ENCODE measurements around the gene TADA3. TPM values are rescaled to one million over a fixed set of nuclear protein-coding genes. Genes with fewer than 3 reads are reported as not detected.

Gene TADA3
- total RNA-seq, 1 experiment from 2014 or later, result 49.0 TPM

DNA sequence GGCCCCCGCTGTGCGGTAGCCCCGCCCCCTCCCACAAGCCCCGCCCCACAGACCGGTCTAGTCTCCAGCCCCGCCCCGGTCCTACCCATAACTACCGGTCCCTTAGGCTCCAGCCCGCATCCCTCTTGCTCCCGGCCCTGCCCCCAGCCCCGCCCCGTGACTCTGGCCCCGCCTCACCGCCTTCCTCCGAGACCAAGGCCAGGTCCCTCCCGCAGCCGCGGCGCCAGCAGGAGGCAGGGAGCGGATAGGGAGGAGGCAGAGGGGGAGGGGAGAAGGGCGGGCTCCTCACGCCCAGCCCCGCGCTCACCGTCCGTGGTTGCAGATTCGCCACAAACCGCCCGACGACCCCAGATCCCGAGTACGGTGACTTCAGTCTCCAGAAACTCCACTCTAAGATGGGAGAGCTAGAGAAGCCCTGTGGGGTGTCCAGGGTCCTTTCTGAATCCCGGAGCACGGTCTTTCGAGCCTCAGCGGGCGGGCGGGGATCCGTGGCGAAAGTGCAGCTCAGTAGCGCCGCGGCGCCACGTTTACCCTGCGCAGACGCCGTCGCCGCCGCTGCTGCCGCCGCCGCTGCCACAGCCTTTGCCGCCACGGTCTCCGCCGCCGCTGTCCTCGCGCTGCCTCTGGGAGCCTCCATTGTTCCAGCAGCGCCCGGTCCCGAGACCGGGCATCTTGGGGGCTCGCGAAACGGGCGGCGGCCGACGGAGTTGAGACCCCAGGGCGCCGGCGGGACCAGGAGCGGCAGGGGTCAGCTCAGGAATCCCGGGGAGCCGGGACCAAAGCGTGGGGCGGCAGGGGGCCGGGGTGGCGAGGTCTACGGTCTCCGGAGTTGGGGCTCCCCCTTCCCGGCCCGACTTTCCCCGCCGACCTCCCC is 60.8 kb downstream of the TADA3 start, which contains the start of gene BRPF1 (continued):
- TF ChIP-seq, protein P1, sequence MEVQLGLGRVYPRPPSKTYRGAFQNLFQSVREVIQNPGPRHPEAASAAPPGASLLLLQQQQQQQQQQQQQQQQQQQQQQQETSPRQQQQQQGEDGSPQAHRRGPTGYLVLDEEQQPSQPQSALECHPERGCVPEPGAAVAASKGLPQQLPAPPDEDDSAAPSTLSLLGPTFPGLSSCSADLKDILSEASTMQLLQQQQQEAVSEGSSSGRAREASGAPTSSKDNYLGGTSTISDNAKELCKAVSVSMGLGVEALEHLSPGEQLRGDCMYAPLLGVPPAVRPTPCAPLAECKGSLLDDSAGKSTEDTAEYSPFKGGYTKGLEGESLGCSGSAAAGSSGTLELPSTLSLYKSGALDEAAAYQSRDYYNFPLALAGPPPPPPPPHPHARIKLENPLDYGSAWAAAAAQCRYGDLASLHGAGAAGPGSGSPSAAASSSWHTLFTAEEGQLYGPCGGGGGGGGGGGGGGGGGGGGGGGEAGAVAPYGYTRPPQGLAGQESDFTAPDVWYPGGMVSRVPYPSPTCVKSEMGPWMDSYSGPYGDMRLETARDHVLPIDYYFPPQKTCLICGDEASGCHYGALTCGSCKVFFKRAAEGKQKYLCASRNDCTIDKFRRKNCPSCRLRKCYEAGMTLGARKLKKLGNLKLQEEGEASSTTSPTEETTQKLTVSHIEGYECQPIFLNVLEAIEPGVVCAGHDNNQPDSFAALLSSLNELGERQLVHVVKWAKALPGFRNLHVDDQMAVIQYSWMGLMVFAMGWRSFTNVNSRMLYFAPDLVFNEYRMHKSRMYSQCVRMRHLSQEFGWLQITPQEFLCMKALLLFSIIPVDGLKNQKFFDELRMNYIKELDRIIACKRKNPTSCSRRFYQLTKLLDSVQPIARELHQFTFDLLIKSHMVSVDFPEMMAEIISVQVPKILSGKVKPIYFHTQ (CRISPR knock-in tag; IDR thresholded peaks at IDR 0.05), result no peak
- TF ChIP-seq, protein P2, sequence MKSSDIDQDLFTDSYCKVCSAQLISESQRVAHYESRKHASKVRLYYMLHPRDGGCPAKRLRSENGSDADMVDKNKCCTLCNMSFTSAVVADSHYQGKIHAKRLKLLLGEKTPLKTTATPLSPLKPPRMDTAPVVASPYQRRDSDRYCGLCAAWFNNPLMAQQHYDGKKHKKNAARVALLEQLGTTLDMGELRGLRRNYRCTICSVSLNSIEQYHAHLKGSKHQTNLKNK (CRISPR knock-in tag; IDR thresholded peaks at IDR 0.05), result no peak
- TF ChIP-seq, protein P3, sequence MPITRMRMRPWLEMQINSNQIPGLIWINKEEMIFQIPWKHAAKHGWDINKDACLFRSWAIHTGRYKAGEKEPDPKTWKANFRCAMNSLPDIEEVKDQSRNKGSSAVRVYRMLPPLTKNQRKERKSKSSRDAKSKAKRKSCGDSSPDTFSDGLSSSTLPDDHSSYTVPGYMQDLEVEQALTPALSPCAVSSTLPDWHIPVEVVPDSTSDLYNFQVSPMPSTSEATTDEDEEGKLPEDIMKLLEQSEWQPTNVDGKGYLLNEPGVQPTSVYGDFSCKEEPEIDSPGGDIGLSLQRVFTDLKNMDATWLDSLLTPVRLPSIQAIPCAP (CRISPR knock-in tag; IDR thresholded peaks at IDR 0.05), result no peak
- TF ChIP-seq SP1 (CRISPR knock-in tag; conservative IDR thresholded peaks at IDR 0.05) (peak; percentile 84), TEAD4 (CRISPR knock-in tag; IDR thresholded peaks at IDR 0.05) (no peak), NR1H2 (CRISPR knock-in tag; IDR thresholded peaks at IDR 0.05) (no peak), ATF1 (CRISPR knock-in tag; IDR thresholded peaks at IDR 0.05) (no peak), CREB1 (CRISPR knock-in tag; IDR thresholded peaks at IDR 0.05) (no peak), NFE2L1 (CRISPR knock-in tag; IDR thresholded peaks at IDR 0.05) (no peak), MXD4 (CRISPR knock-in tag; IDR thresholded peaks at IDR 0.05; ENCODE audit: borderline replicate concordance) (no peak), FOXJ3 (CRISPR knock-in tag; IDR thresholded peaks at IDR 0.05; ENCODE audit: borderline replicate concordance) (no peak), ZNF317 (CRISPR knock-in tag; IDR thresholded peaks at IDR 0.05; ENCODE audit: borderline replicate concordance, low read depth) (0 out of 2 replicates have a peak, but pooled peaks have one; percentile 16), MYBL2 (CRISPR knock-in tag; IDR thresholded peaks at IDR 0.05) (no peak), TCF7 (CRISPR knock-in tag; IDR thresholded peaks at IDR 0.05; ENCODE audit: low read depth) (no peak), IRF2 (CRISPR knock-in tag; IDR thresholded peaks at IDR 0.05; ENCODE audit: borderline replicate concordance, low read depth) (no peak), JAZF1 (CRISPR knock-in tag; IDR thresholded peaks at IDR 0.05) (no peak)
- TF ChIP-seq, protein P4, sequence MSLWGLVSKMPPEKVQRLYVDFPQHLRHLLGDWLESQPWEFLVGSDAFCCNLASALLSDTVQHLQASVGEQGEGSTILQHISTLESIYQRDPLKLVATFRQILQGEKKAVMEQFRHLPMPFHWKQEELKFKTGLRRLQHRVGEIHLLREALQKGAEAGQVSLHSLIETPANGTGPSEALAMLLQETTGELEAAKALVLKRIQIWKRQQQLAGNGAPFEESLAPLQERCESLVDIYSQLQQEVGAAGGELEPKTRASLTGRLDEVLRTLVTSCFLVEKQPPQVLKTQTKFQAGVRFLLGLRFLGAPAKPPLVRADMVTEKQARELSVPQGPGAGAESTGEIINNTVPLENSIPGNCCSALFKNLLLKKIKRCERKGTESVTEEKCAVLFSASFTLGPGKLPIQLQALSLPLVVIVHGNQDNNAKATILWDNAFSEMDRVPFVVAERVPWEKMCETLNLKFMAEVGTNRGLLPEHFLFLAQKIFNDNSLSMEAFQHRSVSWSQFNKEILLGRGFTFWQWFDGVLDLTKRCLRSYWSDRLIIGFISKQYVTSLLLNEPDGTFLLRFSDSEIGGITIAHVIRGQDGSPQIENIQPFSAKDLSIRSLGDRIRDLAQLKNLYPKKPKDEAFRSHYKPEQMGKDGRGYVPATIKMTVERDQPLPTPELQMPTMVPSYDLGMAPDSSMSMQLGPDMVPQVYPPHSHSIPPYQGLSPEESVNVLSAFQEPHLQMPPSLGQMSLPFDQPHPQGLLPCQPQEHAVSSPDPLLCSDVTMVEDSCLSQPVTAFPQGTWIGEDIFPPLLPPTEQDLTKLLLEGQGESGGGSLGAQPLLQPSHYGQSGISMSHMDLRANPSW (CRISPR knock-in tag; conservative IDR thresholded peaks at IDR 0.05; ENCODE audit: low read depth), result no peak
- TF ChIP-seq, protein P5, sequence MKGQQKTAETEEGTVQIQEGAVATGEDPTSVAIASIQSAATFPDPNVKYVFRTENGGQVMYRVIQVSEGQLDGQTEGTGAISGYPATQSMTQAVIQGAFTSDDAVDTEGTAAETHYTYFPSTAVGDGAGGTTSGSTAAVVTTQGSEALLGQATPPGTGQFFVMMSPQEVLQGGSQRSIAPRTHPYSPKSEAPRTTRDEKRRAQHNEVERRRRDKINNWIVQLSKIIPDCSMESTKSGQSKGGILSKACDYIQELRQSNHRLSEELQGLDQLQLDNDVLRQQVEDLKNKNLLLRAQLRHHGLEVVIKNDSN (CRISPR knock-in tag; IDR thresholded peaks at IDR 0.05), result no peak
- TF ChIP-seq, protein P6, sequence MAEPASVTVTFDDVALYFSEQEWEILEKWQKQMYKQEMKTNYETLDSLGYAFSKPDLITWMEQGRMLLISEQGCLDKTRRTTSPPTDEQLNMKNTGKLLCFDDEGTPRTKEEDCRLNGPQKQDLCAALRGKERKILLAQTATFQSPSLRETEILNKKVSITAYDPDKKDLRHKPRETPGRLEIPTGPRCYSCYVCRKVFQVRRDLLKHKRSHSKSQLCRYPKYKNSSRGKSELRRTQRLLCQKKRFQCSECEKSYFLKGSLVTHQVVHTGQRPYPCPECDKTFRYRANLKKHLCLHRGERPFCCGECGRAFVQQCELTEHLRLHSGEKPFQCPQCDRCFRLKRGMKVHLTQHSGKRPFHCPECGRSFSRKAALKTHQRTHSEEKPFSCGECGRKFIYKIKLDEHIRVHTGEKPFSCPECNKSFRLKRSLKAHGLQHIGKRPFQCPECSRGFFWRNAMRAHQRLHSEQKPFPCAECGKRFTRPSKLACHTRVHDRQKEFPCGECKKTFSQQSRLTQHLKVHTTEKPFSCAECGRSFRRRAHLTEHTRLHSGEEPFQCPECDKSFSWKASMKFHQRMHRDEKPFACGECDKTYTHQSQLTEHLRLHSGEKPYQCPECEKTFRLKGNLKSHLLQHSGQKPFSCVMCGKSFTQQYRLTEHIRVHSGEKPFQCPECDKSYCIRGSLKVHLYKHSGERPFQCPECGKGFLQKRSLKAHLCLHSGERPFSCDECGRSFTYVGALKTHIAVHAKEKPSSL (CRISPR knock-in tag; conservative IDR thresholded peaks at IDR 0.05), result no peak
- TF ChIP-seq, protein P7, sequence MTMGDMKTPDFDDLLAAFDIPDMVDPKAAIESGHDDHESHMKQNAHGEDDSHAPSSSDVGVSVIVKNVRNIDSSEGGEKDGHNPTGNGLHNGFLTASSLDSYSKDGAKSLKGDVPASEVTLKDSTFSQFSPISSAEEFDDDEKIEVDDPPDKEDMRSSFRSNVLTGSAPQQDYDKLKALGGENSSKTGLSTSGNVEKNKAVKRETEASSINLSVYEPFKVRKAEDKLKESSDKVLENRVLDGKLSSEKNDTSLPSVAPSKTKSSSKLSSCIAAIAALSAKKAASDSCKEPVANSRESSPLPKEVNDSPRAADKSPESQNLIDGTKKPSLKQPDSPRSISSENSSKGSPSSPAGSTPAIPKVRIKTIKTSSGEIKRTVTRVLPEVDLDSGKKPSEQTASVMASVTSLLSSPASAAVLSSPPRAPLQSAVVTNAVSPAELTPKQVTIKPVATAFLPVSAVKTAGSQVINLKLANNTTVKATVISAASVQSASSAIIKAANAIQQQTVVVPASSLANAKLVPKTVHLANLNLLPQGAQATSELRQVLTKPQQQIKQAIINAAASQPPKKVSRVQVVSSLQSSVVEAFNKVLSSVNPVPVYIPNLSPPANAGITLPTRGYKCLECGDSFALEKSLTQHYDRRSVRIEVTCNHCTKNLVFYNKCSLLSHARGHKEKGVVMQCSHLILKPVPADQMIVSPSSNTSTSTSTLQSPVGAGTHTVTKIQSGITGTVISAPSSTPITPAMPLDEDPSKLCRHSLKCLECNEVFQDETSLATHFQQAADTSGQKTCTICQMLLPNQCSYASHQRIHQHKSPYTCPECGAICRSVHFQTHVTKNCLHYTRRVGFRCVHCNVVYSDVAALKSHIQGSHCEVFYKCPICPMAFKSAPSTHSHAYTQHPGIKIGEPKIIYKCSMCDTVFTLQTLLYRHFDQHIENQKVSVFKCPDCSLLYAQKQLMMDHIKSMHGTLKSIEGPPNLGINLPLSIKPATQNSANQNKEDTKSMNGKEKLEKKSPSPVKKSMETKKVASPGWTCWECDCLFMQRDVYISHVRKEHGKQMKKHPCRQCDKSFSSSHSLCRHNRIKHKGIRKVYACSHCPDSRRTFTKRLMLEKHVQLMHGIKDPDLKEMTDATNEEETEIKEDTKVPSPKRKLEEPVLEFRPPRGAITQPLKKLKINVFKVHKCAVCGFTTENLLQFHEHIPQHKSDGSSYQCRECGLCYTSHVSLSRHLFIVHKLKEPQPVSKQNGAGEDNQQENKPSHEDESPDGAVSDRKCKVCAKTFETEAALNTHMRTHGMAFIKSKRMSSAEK (CRISPR knock-in tag; IDR thresholded peaks at IDR 0.05; ENCODE audit: borderline replicate concordance), result no peak
- TF ChIP-seq, protein P8, sequence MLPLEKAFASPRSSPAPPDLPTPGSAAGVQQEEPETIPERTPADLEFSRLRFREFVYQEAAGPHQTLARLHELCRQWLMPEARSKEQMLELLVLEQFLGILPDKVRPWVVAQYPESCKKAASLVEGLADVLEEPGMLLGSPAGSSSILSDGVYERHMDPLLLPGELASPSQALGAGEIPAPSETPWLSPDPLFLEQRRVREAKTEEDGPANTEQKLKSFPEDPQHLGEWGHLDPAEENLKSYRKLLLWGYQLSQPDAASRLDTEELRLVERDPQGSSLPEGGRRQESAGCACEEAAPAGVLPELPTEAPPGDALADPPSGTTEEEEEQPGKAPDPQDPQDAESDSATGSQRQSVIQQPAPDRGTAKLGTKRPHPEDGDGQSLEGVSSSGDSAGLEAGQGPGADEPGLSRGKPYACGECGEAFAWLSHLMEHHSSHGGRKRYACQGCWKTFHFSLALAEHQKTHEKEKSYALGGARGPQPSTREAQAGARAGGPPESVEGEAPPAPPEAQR (CRISPR knock-in tag; IDR thresholded peaks at IDR 0.05), result no peak
- TF ChIP-seq, protein P9, sequence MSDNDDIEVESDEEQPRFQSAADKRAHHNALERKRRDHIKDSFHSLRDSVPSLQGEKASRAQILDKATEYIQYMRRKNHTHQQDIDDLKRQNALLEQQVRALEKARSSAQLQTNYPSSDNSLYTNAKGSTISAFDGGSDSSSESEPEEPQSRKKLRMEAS (CRISPR knock-in tag; IDR thresholded peaks at IDR 0.05), result no peak
